Activated CD4-positive, alpha-beta T cell treated with anti-CD3 and anti-CD28 coated beads for 36 hours (primary cell): ENCODE measurements around the gene KRTAP1-4. TPM values are rescaled to one million over a fixed set of nuclear protein-coding genes. Genes with fewer than 3 reads are reported as not detected.
"Not testable (repeated sequence)": the region's sequence is repeated elsewhere in the genome, so short reads cannot be mapped to it uniquely, and the experiment has no call there.

Experiments
- ATAC-seq: fragments of 200-7000 bp; cut with Tn5 transposase; one replicate; pipeline ENCODE4 v1.10.0; 2021; ENCODE audit warnings: mild to moderate bottlenecking, moderate library complexity
- CTCF ChIA-PET: fragments of 350-600 bp; sonication (Branson Sonifier 250); formaldehyde crosslinking; loops from one replicate; lab custom pipeline; 2021; ENCODE audit warnings: antibody characterized with exemption; lab: Charles Lee
- POLR2A ChIA-PET: fragments of 350-600 bp; sonication (Branson Sonifier 250); formaldehyde crosslinking; loops from one replicate; lab custom pipeline; 2021; ENCODE audit warnings: antibody characterized with exemption, inconsistent platforms; lab: Charles Lee
- DNase-seq: peaks from one replicate; pipeline ENCODE4 v3.0.0-alpha.2; 2020
- H3K27ac Mint-ChIP-seq: one replicate; pipeline ENCODE4 v1.8.0; 2021; ENCODE audit warnings: mixed read lengths
- H3K27me3 Mint-ChIP-seq: one replicate; pipeline ENCODE4 v1.8.0; 2021; ENCODE audit warnings: mixed read lengths
- H3K36me3 Mint-ChIP-seq: one replicate; pipeline ENCODE4 v1.8.0; 2021; ENCODE audit warnings: low read depth, mixed read lengths
- H3K4me1 Mint-ChIP-seq: one replicate; pipeline ENCODE4 v1.8.0; 2021; ENCODE audit warnings: mixed read lengths
- H3K4me3 Mint-ChIP-seq: one replicate; pipeline ENCODE4 v1.8.0; 2021; ENCODE audit warnings: mild to moderate bottlenecking, moderate library complexity, mixed read lengths
- H3K9me3 Mint-ChIP-seq: one replicate; pipeline ENCODE4 v1.8.0; 2021; ENCODE audit warnings: low read depth, mixed read lengths
- intact Hi-C, 2 experiments: fragments of 100-400 bp; cut with DNase I in 1 of 2; cut with micrococcal nuclease in 1 of 2; formaldehyde crosslinking; loops; one replicate each; pipeline versions ENCODE4 v1.14.2 to v1.15.1; 2022 to 2024; cut with DNase I, micrococcal nuclease
- total RNA-seq, 2 experiments: library from RNA; stranded (reverse); gene quantifications; one replicate each; pipeline ENCODE4 v1.2.3, GENCODE V29; 2021

Gene KRTAP1-4
- total RNA-seq, 2 experiments from 2014 or later = not detected

DNA sequence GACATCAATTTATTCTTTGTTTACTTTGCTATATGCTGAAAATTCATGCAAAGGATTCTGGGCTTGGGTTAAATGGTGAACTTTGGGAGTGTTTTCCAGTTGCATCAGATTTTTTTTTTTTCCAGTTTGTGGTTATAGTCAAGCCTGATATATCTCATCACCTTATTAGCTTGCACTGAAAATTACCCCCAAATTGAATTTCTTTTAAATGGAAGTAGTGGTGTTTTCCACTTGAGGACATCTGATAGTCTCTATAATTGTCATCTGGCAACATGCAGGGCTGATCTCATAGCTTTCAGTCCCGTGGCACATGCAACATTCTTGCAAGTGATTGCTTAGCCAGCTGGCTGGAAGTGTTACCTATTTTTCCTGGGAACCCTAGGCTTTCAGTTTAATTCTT, 16.4 kb downstream of the KRTAP1-4 start:
- CTCF ChIA-PET = interaction anchor here (1.2 kb wide), 1 partner anchor 15 kb away, joined by 5 read pairs; no protein-coding TSS in a partner anchor

GRCh38 chr17:41013181-41013580, 16.8 kb downstream of the KRTAP1-4 start:
- Mint-ChIP-seq H3K9me3 (no peaks in the 10 kb centered on the region), H3K4me1 (no peaks in the 10 kb centered on the region), H3K27ac (no peak overlapping the region), H3K4me3 (no peak overlapping the region), H3K27me3 (peaks cover 2% of the 10 kb centered on the region), H3K36me3 (no peaks in the 10 kb centered on the region)
- no peak for DNase-seq
- intact Hi-C loops = no loop called here
- no peak for ATAC-seq
- POLR2A ChIA-PET = no interaction called here
- CTCF ChIA-PET = no interaction called here

More for the DNA sequence above, 16.4 kb downstream of the KRTAP1-4 start:
- POLR2A ChIA-PET = no interaction called here
- H3K9me3 Mint-ChIP-seq = no peaks in the 10 kb centered on the region
- peaks cover 2% of the 10 kb centered on the region for H3K27me3 Mint-ChIP-seq
- no peaks in the 10 kb centered on the region for H3K4me1 Mint-ChIP-seq
- H3K4me3 Mint-ChIP-seq = no peak overlapping the region
- ATAC-seq (no peak), DNase-seq (no peak)
- intact Hi-C loops = no loop called here
- no peaks in the 10 kb centered on the region for H3K36me3 Mint-ChIP-seq
- no peak overlapping the region for H3K27ac Mint-ChIP-seq

DNA sequence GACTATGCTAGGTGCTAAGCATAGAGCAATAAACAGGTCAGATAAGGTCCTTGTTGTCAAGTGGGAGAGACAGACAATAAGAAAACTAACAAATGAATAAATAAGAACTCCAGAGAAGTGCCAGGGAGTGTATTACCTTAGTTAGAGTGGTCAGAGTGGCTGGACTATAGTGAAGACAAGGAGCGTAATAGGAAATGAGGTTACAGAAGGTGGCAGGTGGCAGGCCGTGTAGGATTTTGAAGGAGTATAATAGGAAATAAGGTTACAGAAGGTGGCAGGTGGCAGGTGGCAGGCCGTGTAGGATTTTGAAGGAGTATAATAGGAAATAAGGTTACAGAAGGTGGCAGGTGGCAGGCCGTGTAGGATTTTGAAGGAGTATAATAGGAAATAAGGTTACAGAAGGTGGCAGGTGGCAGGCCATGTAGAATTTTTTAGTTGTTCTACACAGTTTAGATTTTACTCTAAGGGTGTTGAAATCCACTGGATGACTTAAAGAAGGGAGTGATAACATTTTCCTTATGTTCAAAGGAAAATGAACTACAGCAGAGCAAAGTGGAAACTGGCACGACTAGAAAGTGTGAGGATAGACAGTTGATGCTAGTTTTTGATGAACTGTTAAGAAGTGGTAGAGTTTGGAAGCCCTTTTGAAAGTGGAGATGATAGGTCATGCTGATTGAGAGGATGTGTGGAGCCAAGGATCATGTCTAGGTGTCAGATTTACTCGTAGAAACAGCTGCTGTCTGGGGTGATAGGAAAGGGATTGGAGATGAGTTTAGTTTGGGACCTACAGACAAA, 17.5 kb downstream of the KRTAP1-4 start:
- ATAC-seq = no peak
- no peak for DNase-seq
- intact Hi-C loops = no loop called here
- no peak overlapping the region for H3K4me3 Mint-ChIP-seq
- no peaks in the 10 kb centered on the region for H3K9me3 Mint-ChIP-seq
- no peaks in the 10 kb centered on the region for H3K36me3 Mint-ChIP-seq
- no peaks in the 10 kb centered on the region for H3K4me1 Mint-ChIP-seq
- H3K27ac Mint-ChIP-seq = no peak overlapping the region
- ChIA-PET POLR2A (no interaction called here), CTCF (no interaction called here)
- H3K27me3 Mint-ChIP-seq = peaks cover 2% of the 10 kb centered on the region

DNA sequence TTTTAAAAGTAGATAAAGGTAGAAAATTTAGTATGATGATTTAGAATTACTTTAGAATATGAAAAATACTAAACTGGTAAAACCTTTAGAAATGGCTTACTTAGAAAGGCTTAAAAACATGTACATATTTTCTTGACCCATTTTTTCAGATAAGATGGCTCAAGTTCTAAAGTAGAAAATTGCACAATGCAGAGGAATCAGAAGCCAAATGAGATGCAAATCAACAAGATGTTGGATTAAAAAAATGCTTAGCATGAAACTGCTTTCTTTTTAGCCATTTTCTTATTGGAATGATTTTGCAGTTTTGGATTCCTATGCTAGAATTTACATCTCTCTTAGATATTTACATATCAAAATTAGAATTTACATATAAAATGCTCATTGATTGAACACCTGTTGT, 19.6 kb downstream of the KRTAP1-4 start:
- Mint-ChIP-seq H3K36me3 (no peaks in the 10 kb centered on the region), H3K9me3 (no peaks in the 10 kb centered on the region), H3K27ac (no peak overlapping the region), H3K27me3 (peaks cover 2% of the 10 kb centered on the region), H3K4me1 (no peaks in the 10 kb centered on the region), H3K4me3 (no peak overlapping the region)
- ChIA-PET CTCF (interaction anchor here (0.6 kb wide), 1 partner anchor 20 kb away, joined by 4 read pairs; the partner anchor contains the start of gene KRTAP1-4), POLR2A (no interaction called here)
- intact Hi-C loops = no loop called here
- no peak for DNase-seq
- no peak for ATAC-seq

DNA sequence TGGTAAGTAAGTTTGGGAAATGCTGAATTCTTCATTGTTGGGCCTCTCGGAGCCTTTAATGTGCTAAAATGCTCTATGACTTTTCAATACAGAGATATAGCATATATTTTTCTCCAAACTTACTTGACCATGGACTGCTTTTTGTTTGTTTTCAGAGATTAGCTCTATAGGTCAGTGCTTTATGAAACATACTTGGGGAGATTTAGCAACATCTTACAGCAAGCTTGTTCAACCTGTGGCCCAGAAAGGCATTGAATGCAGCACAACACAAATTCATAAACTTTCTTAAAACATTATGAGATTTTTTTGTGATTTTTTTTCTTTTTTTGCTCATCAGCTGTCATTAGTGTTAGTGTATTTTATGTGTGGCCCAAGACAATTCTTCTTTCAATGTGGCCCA, 20.1 kb downstream of the KRTAP1-4 start:
- no peaks in the 10 kb centered on the region for H3K4me1 Mint-ChIP-seq
- H3K4me3 Mint-ChIP-seq = no peak overlapping the region
- ATAC-seq (no peak), DNase-seq (no peak)
- POLR2A ChIA-PET = no interaction called here
- H3K27ac Mint-ChIP-seq = no peak overlapping the region
- H3K27me3 Mint-ChIP-seq = peaks cover 2% of the 10 kb centered on the region
- H3K9me3 Mint-ChIP-seq = no peaks in the 10 kb centered on the region
- CTCF ChIA-PET = interaction anchor here (0.6 kb wide), 1 partner anchor 20 kb away, joined by 4 read pairs; the partner anchor contains the start of gene KRTAP1-4
- H3K36me3 Mint-ChIP-seq = no peaks in the 10 kb centered on the region
- intact Hi-C loops = no loop called here

DNA sequence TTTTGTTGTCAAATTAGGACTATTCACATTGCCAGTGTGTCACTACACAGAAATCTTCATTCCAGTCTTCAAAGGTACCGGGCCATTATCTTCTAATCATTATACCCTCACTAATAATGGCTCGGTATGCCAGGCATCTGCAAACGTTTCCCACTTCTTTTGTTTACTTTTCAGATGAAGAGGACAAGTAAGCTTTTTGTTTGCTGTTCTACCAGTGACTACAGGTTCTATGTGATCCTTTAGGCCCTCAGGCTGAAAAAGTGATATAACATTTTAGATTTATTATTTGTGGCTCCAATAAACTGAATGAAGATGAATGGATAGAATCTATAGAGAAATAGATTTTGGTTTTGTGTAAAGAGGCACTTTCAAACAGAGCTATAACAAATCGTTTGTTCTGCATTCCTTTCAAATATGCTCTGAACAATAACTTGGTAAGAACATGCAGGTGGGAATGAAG, 20.7 kb downstream of the KRTAP1-4 start:
- ATAC-seq = no peak
- Mint-ChIP-seq H3K36me3 (no peaks in the 10 kb centered on the region), H3K4me3 (no peak overlapping the region), H3K9me3 (no peaks in the 10 kb centered on the region), H3K4me1 (no peaks in the 10 kb centered on the region), H3K27ac (no peak overlapping the region), H3K27me3 (no peaks in the 10 kb centered on the region)
- ChIA-PET POLR2A (no interaction called here), CTCF (no interaction called here)
- DNase-seq = no peak
- intact Hi-C loops = no loop called here

- ATAC-seq = no peak
- Mint-ChIP-seq H3K4me3 (no peak within 1 kb of the TSS), H3K4me1 (no peaks in the 10 kb centered on the region), H3K9me3 (no peaks in the 10 kb centered on the region), H3K36me3 (no peaks in the 10 kb centered on the region), H3K27ac (no peak within 1 kb of the TSS), H3K27me3 (no peaks in the 10 kb centered on the region)
- no peak for DNase-seq
- CTCF ChIA-PET = interaction anchor here (0.6 kb wide), 1 partner anchor 1813 kb away, joined by 4 read pairs; no protein-coding TSS in a partner anchor
- intact Hi-C loops = no loop called here
- POLR2A ChIA-PET = no interaction called here
These were observed 21.2 kb downstream of the KRTAP1-4 start, which contains the start of gene KRTAP3-1 for GRCh38 chr17:41008811-41009210. Gene KRTAP3-1, minus strand, starts transcription at chr17:41009128. Its CDS starts 54 bp downstream, at chr17:41009074.

DNA sequence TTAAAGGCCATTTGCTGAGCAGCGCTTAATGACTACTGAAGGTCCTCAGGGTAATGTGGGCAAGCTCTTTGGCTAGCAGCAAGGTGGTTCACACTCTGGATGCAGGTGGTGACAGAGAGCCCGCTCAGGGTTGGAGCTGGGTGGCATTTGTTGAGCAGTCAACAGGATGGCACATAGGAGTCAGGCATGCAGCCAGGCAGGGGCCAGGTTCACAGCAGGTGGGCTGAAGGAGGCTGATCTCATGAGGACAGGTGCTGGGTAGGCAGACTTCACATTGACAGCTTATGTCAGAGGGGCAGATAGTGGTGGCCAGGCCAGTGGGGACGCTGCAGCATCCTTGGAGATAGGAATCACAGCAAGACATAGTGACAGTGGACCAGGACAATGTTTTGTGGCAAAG, 25.6 kb downstream of the KRTAP1-4 start:
- Mint-ChIP-seq H3K36me3 (no peaks in the 10 kb centered on the region), H3K4me1 (no peaks in the 10 kb centered on the region), H3K27me3 (peaks cover 2% of the 10 kb centered on the region), H3K27ac (no peak overlapping the region), H3K4me3 (no peak overlapping the region), H3K9me3 (no peaks in the 10 kb centered on the region)
- ATAC-seq (no peak), DNase-seq (no peak)
- POLR2A ChIA-PET = no interaction called here
- intact Hi-C loops = no loop called here
- CTCF ChIA-PET = no interaction called here

- no peaks in the 10 kb centered on the region for H3K36me3 Mint-ChIP-seq
- POLR2A ChIA-PET = no interaction called here
- intact Hi-C loops = no loop called here
- no peaks in the 10 kb centered on the region for H3K9me3 Mint-ChIP-seq
- H3K27ac Mint-ChIP-seq = no peak overlapping the region
- CTCF ChIA-PET = no interaction called here
- no peak for DNase-seq
- no peaks in the 10 kb centered on the region for H3K4me1 Mint-ChIP-seq
- no peak overlapping the region for H3K4me3 Mint-ChIP-seq
- no peak for ATAC-seq
- peaks cover 3% of the 10 kb centered on the region for H3K27me3 Mint-ChIP-seq
These were observed 26.1 kb downstream of the KRTAP1-4 start for GRCh38 chr17:41003926-41004325.

GRCh38 chr17:41002814-41003213, 27.2 kb downstream of the KRTAP1-4 start:
- DNase-seq = no peak
- ATAC-seq = no peak
- H3K9me3 Mint-ChIP-seq = no peaks in the 10 kb centered on the region
- intact Hi-C loops = no loop called here
- H3K4me1 Mint-ChIP-seq = no peaks in the 10 kb centered on the region
- no peak overlapping the region for H3K27ac Mint-ChIP-seq
- ChIA-PET CTCF (no interaction called here), POLR2A (no interaction called here)
- H3K27me3 Mint-ChIP-seq = peaks cover 3% of the 10 kb centered on the region
- no peak overlapping the region for H3K4me3 Mint-ChIP-seq
- no peaks in the 10 kb centered on the region for H3K36me3 Mint-ChIP-seq

DNA sequence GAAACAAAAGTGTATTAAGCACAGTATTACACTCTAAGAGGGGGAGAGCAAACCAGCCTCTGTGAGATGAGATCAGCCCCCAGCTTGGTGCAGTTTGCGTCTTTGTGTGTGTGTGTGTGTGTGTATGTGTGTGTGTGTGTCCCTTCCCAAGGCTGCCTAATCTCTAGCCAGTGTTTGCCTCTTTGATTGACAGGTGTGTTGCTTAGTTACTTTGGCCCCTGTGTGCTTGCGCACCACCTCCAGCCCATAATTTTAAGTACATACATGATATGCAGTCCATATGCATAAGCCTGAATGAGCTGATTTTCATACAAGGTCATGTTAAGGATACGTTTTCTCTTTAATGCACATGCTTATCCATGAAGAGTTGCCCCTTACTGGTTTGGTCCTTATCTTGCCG, 28.2 kb downstream of the KRTAP1-4 start:
- H3K4me3 Mint-ChIP-seq = no peak overlapping the region
- intact Hi-C loops = no loop called here
- no peaks in the 10 kb centered on the region for H3K9me3 Mint-ChIP-seq
- ChIA-PET POLR2A (no interaction called here), CTCF (no interaction called here)
- no peaks in the 10 kb centered on the region for H3K4me1 Mint-ChIP-seq
- no peak for DNase-seq
- H3K27ac Mint-ChIP-seq = no peak overlapping the region
- no peaks in the 10 kb centered on the region for H3K36me3 Mint-ChIP-seq
- H3K27me3 Mint-ChIP-seq = peaks cover 6% of the 10 kb centered on the region
- no peak for ATAC-seq

GRCh38 chr17:40999563-40999962, 30.4 kb downstream of the KRTAP1-4 start, which contains the start of gene KRTAP3-2:
Gene KRTAP3-2, minus strand, starts transcription at chr17:40999906. Its CDS starts 53 bp downstream, at chr17:40999853.
- intact Hi-C loops = not testable (repeated sequence)

More at GRCh38 chr17:40999563-40999962, 30.4 kb downstream of the KRTAP1-4 start, which contains the start of gene KRTAP3-2:
- H3K27me3 Mint-ChIP-seq = peaks cover 13% of the 10 kb centered on the region
- H3K27ac Mint-ChIP-seq, H3K4me3 Mint-ChIP-seq, DNase-seq, ATAC-seq, CTCF ChIA-PET, H3K4me1 Mint-ChIP-seq, H3K36me3 Mint-ChIP-seq, H3K9me3 Mint-ChIP-seq, POLR2A ChIA-PET: not testable (repeated sequence)
